Neural cell (in vitro differentiated cells): Measurements from ENCODE around the gene SCYL1. TPM values are rescaled to one million over a fixed set of nuclear protein-coding genes. Genes with fewer than 3 reads are reported as not detected.

Experiments
- H2AFZ ChIP-seq: fragments of 200-600, 300-800 bp; sonication (generic), shearing (Covaris generic); 2 replicates; pipeline ENCODE4 v1.6.0; 2014; ENCODE audit warnings: low read depth, mild to moderate bottlenecking, antibody characterized with exemption, low read length, moderate library complexity
- H3F3A ChIP-seq: fragments of 200-600 bp; shearing (Covaris generic); 2 replicates; pipeline ENCODE4 v1.6.1; 2016; ENCODE audit warnings: mild to moderate bottlenecking, moderate library complexity, mixed read lengths, antibody characterized with exemption, low read length; ENCODE audit not compliant: insufficient read depth, poor library complexity, severe bottlenecking
- H3K27ac ChIP-seq: fragments of 200-600, 300-800 bp; sonication (generic), shearing (Covaris generic); 2 replicates; pipeline ENCODE4 v1.5.1; 2014; ENCODE audit warnings: mild to moderate bottlenecking, low read length, moderate library complexity
- H3K27me3 ChIP-seq: fragments of 300-800, 200-600 bp; sonication (generic), shearing (Covaris generic); 2 replicates; pipeline ENCODE4 v1.6.0; 2014; ENCODE audit warnings: mild to moderate bottlenecking, low read depth, low read length, moderate library complexity; ENCODE audit not compliant: insufficient read depth
- H3K36me3 ChIP-seq: fragments of 300-800, 200-600 bp; sonication (generic), shearing (Covaris generic); 2 replicates; pipeline ENCODE4 v1.5.1; 2014; ENCODE audit warnings: mild to moderate bottlenecking, antibody characterized with exemption, low read length, moderate library complexity; ENCODE audit not compliant: insufficient read depth
- H3K4me2 ChIP-seq: fragments of 300-800, 200-600 bp; sonication (generic), shearing (Covaris generic); 2 replicates; pipeline ENCODE4 v1.6.0; 2014; ENCODE audit warnings: mild to moderate bottlenecking, low read length
- H3K4me3 ChIP-seq: fragments of 300-800, 200-600 bp; sonication (generic), shearing (Covaris generic); 2 replicates; pipeline ENCODE4 v1.5.1; 2014; ENCODE audit warnings: mild to moderate bottlenecking, low read length, moderate library complexity
- H3K79me2 ChIP-seq: fragments of 200-600 bp; shearing (Covaris generic); replicated peaks from 2 replicates; pipeline ENCODE4 v1.6.0; 2014; ENCODE audit warnings: mild to moderate bottlenecking, low read length, moderate library complexity; ENCODE audit not compliant: insufficient read depth
- H3K9ac ChIP-seq: fragments of 300-800, 200-600 bp; sonication (generic), shearing (Covaris generic); 2 replicates; pipeline ENCODE4 v1.6.1; 2016; ENCODE audit warnings: mild to moderate bottlenecking, low read length, mixed read lengths
- H3K9me2 ChIP-seq: fragments of 200-600 bp; shearing (Covaris generic); 2 replicates; pipeline ENCODE4 v1.6.1; 2016; ENCODE audit warnings: mild to moderate bottlenecking, low read length, mixed read lengths; ENCODE audit not compliant: insufficient read depth
- H3K9me3 ChIP-seq: fragments of 200-600, 300-800 bp; sonication (generic), shearing (Covaris generic); 2 replicates; pipeline ENCODE4 v1.6.1; 2016; ENCODE audit warnings: mild to moderate bottlenecking, mixed run types, low read length, moderate library complexity, mixed read lengths
- H4K20me1 ChIP-seq: fragments of 200-600 bp; shearing (Covaris generic); 2 replicates; pipeline ENCODE4 v1.6.1; 2016; ENCODE audit warnings: mild to moderate bottlenecking, mixed run types; ENCODE audit not compliant: insufficient read depth
- EP300 ChIP-seq: fragments of 450-650 bp; conservative IDR thresholded peaks from 2 replicates; pipeline ENCODE4 v1.6.1; 2014; ENCODE audit warnings: antibody characterized with exemption, mild to moderate bottlenecking, moderate library complexity; ENCODE audit not compliant: poor library complexity, severe bottlenecking
- EZH2 ChIP-seq: fragments of 200-600, 300-800 bp; shearing (Covaris generic), sonication (generic); IDR thresholded peaks from 2 replicates; pipeline ENCODE4 v1.6.1; 2014; ENCODE audit warnings: antibody characterized with exemption, low read length, borderline replicate concordance, mild to moderate bottlenecking; ENCODE audit not compliant: insufficient read depth, poor library complexity, severe bottlenecking
- MXI1 ChIP-seq: fragments of 450-650 bp; conservative IDR thresholded peaks from 2 replicates; pipeline ENCODE4 v1.6.1; 2014; ENCODE audit warnings: antibody characterized with exemption, mild to moderate bottlenecking; ENCODE audit not compliant: poor library complexity, severe bottlenecking
- POLR2AphosphoS5 ChIP-seq: IDR thresholded peaks from 2 replicates; pipeline ENCODE4 v1.6.1; 2012
- RAD21 ChIP-seq: fragments of 450-650 bp; conservative IDR thresholded peaks from 2 replicates; pipeline ENCODE4 v1.6.1; 2014; ENCODE audit warnings: antibody characterized with exemption, mild to moderate bottlenecking, moderate library complexity
- SMC3 ChIP-seq: fragments of 450-650 bp; conservative IDR thresholded peaks from 2 replicates; pipeline ENCODE4 v1.6.1; 2014; ENCODE audit warnings: antibody characterized with exemption, mild to moderate bottlenecking, moderate library complexity; ENCODE audit not compliant: poor library complexity
- TAF1 ChIP-seq: IDR thresholded peaks from 2 replicates; pipeline ENCODE4 v1.6.1; 2012; ENCODE audit warnings: low read depth
- polyA plus RNA-seq: library from polyadenylated mRNA; depleted of rRNA; stranded (reverse); fragments of >200 nt; gene quantifications from 2 replicates; pipeline ENCODE4 v1.2.3, GENCODE V29; 2014
- TF ChIP-seq, protein P1 (sequence below): fragments of 450-650 bp; IDR thresholded peaks from 2 replicates; pipeline ENCODE4 v1.5.1; 2014; ENCODE audit warnings: antibody characterized with exemption, mild to moderate bottlenecking, moderate library complexity; ENCODE audit not compliant: poor library complexity, severe bottlenecking
- TF ChIP-seq, protein P2 (sequence below): IDR thresholded peaks from 2 replicates; pipeline ENCODE4 v1.6.1; 2012; ENCODE audit warnings: borderline replicate concordance

SCYL1 gene
- polyA plus RNA-seq, 1 donor from 2014 or later: 48.3 TPM

DNA sequence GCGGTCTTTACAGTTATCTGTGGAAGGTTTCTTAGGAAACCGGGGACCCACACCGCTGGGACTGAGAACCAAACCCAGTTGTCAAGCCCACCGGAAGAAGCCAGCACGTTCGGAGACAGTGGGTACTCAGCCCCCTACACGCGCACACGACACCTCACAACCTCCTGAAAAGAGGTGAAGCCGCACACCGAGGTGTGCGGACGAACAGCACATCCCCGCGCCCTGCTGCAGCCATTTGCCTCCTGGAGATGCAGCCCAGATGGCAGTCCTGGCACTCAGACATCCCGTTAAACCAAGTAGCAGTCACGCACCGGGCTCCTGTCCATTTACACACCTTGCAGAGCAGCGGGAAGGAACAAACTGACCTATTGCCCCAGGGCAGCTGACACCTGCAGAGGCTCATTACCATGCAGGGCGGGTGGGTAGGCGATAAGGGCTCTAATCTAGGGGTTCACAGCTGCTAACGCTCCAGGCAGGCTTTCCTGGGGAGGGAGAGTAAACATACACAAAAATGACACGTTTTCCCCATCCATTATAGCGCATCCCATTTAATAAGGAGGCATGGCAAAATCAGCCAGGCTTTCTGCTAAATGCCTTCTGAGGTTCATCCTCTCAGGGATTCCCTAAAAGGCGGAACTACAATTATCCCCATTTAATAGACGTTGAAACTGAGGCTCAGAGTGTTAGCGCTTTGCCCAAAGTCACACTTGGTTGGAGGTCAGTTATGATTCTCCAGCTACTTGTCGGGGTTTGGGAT, 50.1 kb downstream of the SCYL1 start:
- TF ChIP-seq EZH2 (no peak), TAF1 (no peak), EP300 (no peak), SMC3 (no peak), RAD21 (no peak), POLR2AphosphoS5 (no peak), MXI1 (no peak)
- TF ChIP-seq, protein P1, sequence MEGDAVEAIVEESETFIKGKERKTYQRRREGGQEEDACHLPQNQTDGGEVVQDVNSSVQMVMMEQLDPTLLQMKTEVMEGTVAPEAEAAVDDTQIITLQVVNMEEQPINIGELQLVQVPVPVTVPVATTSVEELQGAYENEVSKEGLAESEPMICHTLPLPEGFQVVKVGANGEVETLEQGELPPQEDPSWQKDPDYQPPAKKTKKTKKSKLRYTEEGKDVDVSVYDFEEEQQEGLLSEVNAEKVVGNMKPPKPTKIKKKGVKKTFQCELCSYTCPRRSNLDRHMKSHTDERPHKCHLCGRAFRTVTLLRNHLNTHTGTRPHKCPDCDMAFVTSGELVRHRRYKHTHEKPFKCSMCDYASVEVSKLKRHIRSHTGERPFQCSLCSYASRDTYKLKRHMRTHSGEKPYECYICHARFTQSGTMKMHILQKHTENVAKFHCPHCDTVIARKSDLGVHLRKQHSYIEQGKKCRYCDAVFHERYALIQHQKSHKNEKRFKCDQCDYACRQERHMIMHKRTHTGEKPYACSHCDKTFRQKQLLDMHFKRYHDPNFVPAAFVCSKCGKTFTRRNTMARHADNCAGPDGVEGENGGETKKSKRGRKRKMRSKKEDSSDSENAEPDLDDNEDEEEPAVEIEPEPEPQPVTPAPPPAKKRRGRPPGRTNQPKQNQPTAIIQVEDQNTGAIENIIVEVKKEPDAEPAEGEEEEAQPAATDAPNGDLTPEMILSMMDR: no peak
- TF ChIP-seq, protein P2, sequence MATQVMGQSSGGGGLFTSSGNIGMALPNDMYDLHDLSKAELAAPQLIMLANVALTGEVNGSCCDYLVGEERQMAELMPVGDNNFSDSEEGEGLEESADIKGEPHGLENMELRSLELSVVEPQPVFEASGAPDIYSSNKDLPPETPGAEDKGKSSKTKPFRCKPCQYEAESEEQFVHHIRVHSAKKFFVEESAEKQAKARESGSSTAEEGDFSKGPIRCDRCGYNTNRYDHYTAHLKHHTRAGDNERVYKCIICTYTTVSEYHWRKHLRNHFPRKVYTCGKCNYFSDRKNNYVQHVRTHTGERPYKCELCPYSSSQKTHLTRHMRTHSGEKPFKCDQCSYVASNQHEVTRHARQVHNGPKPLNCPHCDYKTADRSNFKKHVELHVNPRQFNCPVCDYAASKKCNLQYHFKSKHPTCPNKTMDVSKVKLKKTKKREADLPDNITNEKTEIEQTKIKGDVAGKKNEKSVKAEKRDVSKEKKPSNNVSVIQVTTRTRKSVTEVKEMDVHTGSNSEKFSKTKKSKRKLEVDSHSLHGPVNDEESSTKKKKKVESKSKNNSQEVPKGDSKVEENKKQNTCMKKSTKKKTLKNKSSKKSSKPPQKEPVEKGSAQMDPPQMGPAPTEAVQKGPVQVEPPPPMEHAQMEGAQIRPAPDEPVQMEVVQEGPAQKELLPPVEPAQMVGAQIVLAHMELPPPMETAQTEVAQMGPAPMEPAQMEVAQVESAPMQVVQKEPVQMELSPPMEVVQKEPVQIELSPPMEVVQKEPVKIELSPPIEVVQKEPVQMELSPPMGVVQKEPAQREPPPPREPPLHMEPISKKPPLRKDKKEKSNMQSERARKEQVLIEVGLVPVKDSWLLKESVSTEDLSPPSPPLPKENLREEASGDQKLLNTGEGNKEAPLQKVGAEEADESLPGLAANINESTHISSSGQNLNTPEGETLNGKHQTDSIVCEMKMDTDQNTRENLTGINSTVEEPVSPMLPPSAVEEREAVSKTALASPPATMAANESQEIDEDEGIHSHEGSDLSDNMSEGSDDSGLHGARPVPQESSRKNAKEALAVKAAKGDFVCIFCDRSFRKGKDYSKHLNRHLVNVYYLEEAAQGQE: no peak
- H3K4me3 ChIP-seq: peak overlapping the region; percentile 82
- no peak overlapping the region for H3K4me2 ChIP-seq
- H3K27ac ChIP-seq: no peak overlapping the region
- no peak overlapping the region for H2AFZ ChIP-seq
- peaks cover 15% of the 10 kb centered on the region for H4K20me1 ChIP-seq
- H3K79me2 ChIP-seq: peaks cover 40% of the 10 kb centered on the region
- H3K9ac ChIP-seq: peak overlapping the region; percentile 34
- no peaks in the 10 kb centered on the region for H3K9me3 ChIP-seq
- no peaks in the 10 kb centered on the region for H3K36me3 ChIP-seq
- H3K9me2 ChIP-seq: no peaks in the 10 kb centered on the region
- peaks cover 7% of the 10 kb centered on the region for H3K27me3 ChIP-seq
- H3F3A ChIP-seq: no peaks in the 10 kb centered on the region

DNA sequence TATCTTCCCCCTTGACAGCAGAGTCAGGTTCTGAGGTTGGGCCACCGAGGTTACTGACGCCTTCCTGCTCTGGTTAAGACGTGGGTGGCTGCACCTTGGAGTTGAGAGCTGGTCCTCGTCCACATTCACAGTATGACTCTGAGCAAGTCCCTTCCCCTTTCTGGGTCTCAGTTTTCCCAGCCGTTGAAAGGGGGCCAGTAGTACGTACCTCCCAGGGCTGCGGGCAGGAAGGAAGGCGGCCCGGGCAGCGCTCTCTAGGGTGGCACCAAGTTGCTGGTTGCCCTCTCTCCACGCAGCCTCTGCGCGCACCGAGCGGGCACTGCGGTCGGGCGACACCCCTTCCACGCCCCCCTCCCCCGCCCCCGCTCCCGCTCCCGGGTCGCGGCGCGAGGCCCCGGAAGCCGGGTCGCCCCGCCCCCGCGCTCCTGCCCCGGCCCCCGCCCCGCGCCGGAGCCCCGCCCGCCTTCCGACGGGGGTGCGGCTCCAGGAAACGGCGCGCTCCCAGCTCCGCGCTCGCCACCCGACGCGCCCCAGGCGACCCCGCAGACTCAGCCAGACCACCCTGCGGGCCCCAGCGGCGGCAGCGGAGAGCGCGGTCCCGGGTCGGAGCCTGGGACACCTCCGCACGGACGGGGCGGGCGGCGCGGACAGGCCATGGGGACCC, 50.8 kb downstream of the SCYL1 start, which contains the start of gene EHBP1L1:
Gene EHBP1L1, plus strand, starts transcription at position 486 of the 664 bp plus-strand sequence. CDS start 250 bp downstream, outside the sequence.
- H3K79me2 ChIP-seq: peaks cover 37% of the 10 kb centered on the region

More for the DNA sequence above, 50.8 kb downstream of the SCYL1 start, which contains the start of gene EHBP1L1:
- no peak within 1 kb of the TSS for H2AFZ ChIP-seq
- H3K9ac ChIP-seq: peak within 1 kb of the TSS; percentile 34
- H3K9me2 ChIP-seq: no peaks in the 10 kb centered on the region
- peak within 1 kb of the TSS; percentile 82 for H3K4me3 ChIP-seq
- no peaks in the 10 kb centered on the region for H3F3A ChIP-seq
- no peaks in the 10 kb centered on the region for H3K9me3 ChIP-seq
- H3K4me2 ChIP-seq: no peak within 1 kb of the TSS
- TF ChIP-seq, protein P1: no peak
- TF ChIP-seq EZH2: no peak
- no peak for TF ChIP-seq MXI1
- no peak for TF ChIP-seq SMC3
- TF ChIP-seq RAD21: no peak
- TF ChIP-seq POLR2AphosphoS5: no peak
- no peak for TF ChIP-seq TAF1
- TF ChIP-seq EP300: no peak
- TF ChIP-seq, protein P2: no peak
- H3K27ac ChIP-seq: no peak within 1 kb of the TSS
- H3K27me3 ChIP-seq: peaks cover 7% of the 10 kb centered on the region
- peaks cover 15% of the 10 kb centered on the region for H4K20me1 ChIP-seq
- H3K36me3 ChIP-seq: no peaks in the 10 kb centered on the region
